SU-DHL-6 (cell line): Measurements from ENCODE around the gene PODN.

Experiments used
- H2AFZ ChIP-seq: fragments of 200-600 bp; sonication (generic); 2 replicates; pipeline ENCODE4 v1.6.1; 2014; ENCODE audit warnings: low read depth, mild to moderate bottlenecking, moderate library complexity, mixed read lengths, antibody characterized with exemption, low read length; ENCODE audit not compliant: severe bottlenecking
- H3F3A ChIP-seq: fragments of 200-600 bp; shearing (Covaris generic); 2 replicates; pipeline ENCODE4 v1.6.0; 2016; ENCODE audit warnings: antibody characterized with exemption, mild to moderate bottlenecking; ENCODE audit not compliant: insufficient read depth
- H3K27ac ChIP-seq: fragments of 200-600 bp; sonication (generic); 2 replicates; pipeline ENCODE4 v1.5.1; 2016; ENCODE audit warnings: low read depth, mild to moderate bottlenecking, low read length, moderate library complexity, mixed read lengths
- H3K27me3 ChIP-seq: fragments of 200-600 bp; sonication (generic), shearing (Covaris generic); 2 replicates; pipeline ENCODE4 v1.6.0; 2014; ENCODE audit warnings: mild to moderate bottlenecking, low read length
- H3K36me3 ChIP-seq: fragments of 200-600 bp; sonication (generic); 2 replicates; pipeline ENCODE4 v1.6.1; 2014; ENCODE audit warnings: mild to moderate bottlenecking, low read length, mixed read lengths
- H3K4me2 ChIP-seq: fragments of 300-600, 200-600 bp; shearing (Covaris generic), sonication (generic); 2 replicates; pipeline ENCODE4 v1.6.0; 2014; ENCODE audit warnings: low read length, low read depth, mild to moderate bottlenecking; ENCODE audit not compliant: poor library complexity, severe bottlenecking
- H3K4me3 ChIP-seq: fragments of 200-600 bp; sonication (generic); 2 replicates; pipeline ENCODE4 v1.5.1; 2014; ENCODE audit warnings: antibody characterized with exemption, low read length, mild to moderate bottlenecking, mixed read lengths; ENCODE audit not compliant: insufficient read depth, poor library complexity, severe bottlenecking
- H3K79me2 ChIP-seq: fragments of 200-600 bp; sonication (generic); 2 replicates; pipeline ENCODE4 v1.6.1; 2014; ENCODE audit warnings: mild to moderate bottlenecking, low read length, moderate library complexity; ENCODE audit not compliant: insufficient read depth
- H3K9ac ChIP-seq: fragments of 200-600 bp; sonication (generic); 2 replicates; pipeline ENCODE4 v1.7.0; 2014; ENCODE audit warnings: mild to moderate bottlenecking, low read length
- H3K9me2 ChIP-seq: fragments of 200-600 bp; sonication (generic); replicated peaks from 2 replicates; pipeline ENCODE4 v1.6.1; 2014; ENCODE audit warnings: low read length; ENCODE audit not compliant: insufficient read depth
- H3K9me3 ChIP-seq: fragments of 200-600 bp; sonication (generic); 2 replicates; pipeline ENCODE4 v1.6.1; 2014; ENCODE audit warnings: low read length, mixed read lengths; ENCODE audit not compliant: insufficient read depth
- H4K20me1 ChIP-seq: fragments of 200-600 bp; sonication (generic); 2 replicates; pipeline ENCODE4 v1.6.1; 2014; ENCODE audit warnings: low read depth, mild to moderate bottlenecking, antibody characterized with exemption, low read length, moderate library complexity, mixed read lengths
- EZH2phosphoT487 ChIP-seq: fragments of 200-600 bp; sonication (generic), shearing (Covaris generic); conservative IDR thresholded peaks from 2 replicates; pipeline ENCODE4 v1.6.1; 2018; ENCODE audit warnings: mild to moderate bottlenecking, antibody characterized with exemption, low read length, moderate library complexity, mixed read lengths
- TF ChIP-seq, protein P1 (sequence below): fragments of 200-600 bp; sonication (generic); IDR thresholded peaks from one replicate; pipeline ENCODE4 v1.5.1; 2017; ENCODE audit warnings: antibody characterized with exemption, mild to moderate bottlenecking, low read length, moderate library complexity; ENCODE audit not compliant: insufficient read depth, poor library complexity, severe bottlenecking

Gene PODN

DNA sequence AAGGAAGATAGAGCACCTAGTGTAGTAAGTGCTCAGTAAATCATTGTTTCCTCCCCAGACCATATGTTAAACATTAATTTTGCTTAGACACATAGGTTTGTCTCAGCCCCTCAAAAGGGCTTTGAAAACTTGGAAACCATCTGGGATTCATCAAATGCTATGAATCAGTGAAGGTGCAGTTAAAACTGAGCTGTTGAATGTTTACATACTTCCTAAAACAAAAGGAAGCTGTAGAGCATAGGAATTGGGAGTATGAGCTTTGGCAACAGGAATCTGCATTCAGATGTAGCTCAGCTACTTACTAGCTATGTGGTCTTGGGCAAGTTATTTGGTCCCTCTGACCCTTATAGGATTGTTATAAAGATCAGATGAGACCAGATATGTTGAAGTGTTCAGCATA, 18.7 kb upstream of the PODN start:
- no peaks in the 10 kb centered on the region for H3K9me3 ChIP-seq
- H3K9me2 ChIP-seq: no peaks in the 10 kb centered on the region
- TF ChIP-seq EZH2phosphoT487: no peak
- TF ChIP-seq, protein P1, sequence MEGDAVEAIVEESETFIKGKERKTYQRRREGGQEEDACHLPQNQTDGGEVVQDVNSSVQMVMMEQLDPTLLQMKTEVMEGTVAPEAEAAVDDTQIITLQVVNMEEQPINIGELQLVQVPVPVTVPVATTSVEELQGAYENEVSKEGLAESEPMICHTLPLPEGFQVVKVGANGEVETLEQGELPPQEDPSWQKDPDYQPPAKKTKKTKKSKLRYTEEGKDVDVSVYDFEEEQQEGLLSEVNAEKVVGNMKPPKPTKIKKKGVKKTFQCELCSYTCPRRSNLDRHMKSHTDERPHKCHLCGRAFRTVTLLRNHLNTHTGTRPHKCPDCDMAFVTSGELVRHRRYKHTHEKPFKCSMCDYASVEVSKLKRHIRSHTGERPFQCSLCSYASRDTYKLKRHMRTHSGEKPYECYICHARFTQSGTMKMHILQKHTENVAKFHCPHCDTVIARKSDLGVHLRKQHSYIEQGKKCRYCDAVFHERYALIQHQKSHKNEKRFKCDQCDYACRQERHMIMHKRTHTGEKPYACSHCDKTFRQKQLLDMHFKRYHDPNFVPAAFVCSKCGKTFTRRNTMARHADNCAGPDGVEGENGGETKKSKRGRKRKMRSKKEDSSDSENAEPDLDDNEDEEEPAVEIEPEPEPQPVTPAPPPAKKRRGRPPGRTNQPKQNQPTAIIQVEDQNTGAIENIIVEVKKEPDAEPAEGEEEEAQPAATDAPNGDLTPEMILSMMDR: no peak
- H3K36me3 ChIP-seq: no peaks in the 10 kb centered on the region
- H3K79me2 ChIP-seq: no peaks in the 10 kb centered on the region
- H3F3A ChIP-seq: no peaks in the 10 kb centered on the region
- H2AFZ ChIP-seq: no peak overlapping the region
- H4K20me1 ChIP-seq: no peaks in the 10 kb centered on the region
- H3K4me2 ChIP-seq: no peak overlapping the region
- no peak overlapping the region for H3K9ac ChIP-seq
- H3K4me3 ChIP-seq: no peak overlapping the region
- H3K27ac ChIP-seq: no peak overlapping the region
- no peaks in the 10 kb centered on the region for H3K27me3 ChIP-seq

DNA sequence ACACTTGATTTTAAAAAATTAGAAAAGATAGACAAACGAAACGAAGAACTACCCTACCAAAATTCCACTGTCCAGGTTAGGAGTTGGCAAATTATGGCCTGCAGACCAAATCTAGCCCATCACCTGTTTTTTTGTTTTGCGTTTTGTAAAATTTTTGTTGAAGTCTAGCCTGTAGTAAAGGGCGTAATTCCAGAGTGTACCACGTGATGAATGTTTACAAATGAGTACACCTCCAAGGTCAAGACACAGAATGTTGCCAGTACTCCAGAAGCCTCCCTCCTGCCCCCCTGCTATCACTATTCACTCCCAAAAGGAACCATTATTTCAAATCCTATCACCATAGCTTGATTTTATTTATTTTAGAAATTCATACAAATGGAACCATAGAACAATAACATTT, 17.1 kb upstream of the PODN start:
- Histone ChIP-seq H3F3A (no peaks in the 10 kb centered on the region), H3K4me3 (no peak overlapping the region), H3K4me2 (no peak overlapping the region), H3K9ac (no peak overlapping the region), H3K27ac (no peak overlapping the region), H4K20me1 (no peaks in the 10 kb centered on the region), H2AFZ (no peak overlapping the region), H3K9me3 (no peaks in the 10 kb centered on the region), H3K36me3 (no peaks in the 10 kb centered on the region), H3K79me2 (no peaks in the 10 kb centered on the region), H3K9me2 (no peaks in the 10 kb centered on the region), H3K27me3 (no peaks in the 10 kb centered on the region)
- TF ChIP-seq, protein P1: no peak
- TF ChIP-seq EZH2phosphoT487: no peak

DNA sequence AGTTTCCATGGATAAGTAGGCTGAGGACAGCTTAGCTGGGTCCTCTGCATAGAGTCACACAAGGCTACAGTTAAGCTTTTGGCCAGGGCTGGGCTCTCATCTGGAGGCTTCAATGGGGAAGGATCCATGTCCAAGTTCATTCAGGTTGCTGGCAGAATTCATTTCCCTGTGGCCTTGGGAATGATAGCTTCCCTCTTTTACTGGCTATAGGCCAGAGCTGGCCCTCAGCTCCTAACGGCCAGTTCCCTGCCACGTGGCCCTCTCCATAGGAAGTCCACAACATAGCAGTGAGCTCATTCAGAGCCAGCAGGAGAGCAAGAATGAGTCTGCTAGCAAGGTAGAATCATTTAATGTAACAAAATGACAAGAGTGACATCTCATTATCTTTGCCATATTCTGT, 15.1 kb upstream of the PODN start:
- no peak overlapping the region for H3K27ac ChIP-seq
- H3K36me3 ChIP-seq: peaks cover 5% of the 10 kb centered on the region; the same call in 1 of the 2 replicates
- no peaks in the 10 kb centered on the region for H4K20me1 ChIP-seq
- TF ChIP-seq EZH2phosphoT487: no peak
- TF ChIP-seq, protein P1: no peak
- H3K27me3 ChIP-seq: no peaks in the 10 kb centered on the region
- H3K4me3 ChIP-seq: no peak overlapping the region
- H3K4me2 ChIP-seq: no peak overlapping the region
- no peaks in the 10 kb centered on the region for H3K9me2 ChIP-seq
- no peak overlapping the region for H2AFZ ChIP-seq
- no peak overlapping the region for H3K9ac ChIP-seq
- H3K9me3 ChIP-seq: no peaks in the 10 kb centered on the region
- no peaks in the 10 kb centered on the region for H3K79me2 ChIP-seq
- H3F3A ChIP-seq: no peaks in the 10 kb centered on the region
